ENCODE data around the gene CTNND1.

CTNND1 gene

DNA sequence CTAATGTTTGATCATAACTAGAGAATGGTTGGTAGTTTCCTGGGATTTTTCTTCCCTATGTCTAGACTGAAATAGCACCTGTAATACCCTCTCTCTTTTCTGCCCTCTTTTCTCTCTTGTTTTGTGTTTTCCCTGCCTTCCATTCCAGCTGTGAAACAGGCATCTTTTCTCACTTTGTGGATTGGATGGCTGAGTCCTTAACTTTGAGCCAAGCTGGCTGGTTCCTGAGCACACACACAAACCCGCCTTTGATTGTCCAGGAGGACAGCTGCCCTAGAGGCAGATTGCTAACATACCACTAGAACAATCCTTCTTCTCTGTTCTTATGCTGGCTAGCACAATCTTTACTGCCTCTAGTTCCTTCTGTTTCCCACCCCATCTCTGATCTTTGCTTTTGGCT, 17.7 kb downstream of the CTNND1 start:
- POLR2A ChIA-PET, result interaction anchor here (1.0 to 2.1 kb wide), 4 partner anchors 12 to 18 kb away, joined by 4 to 14 read pairs (median 6); partner anchors contain the start of gene CTNND1
- DNase-seq (ENCODE audit: low read depth, low spot score), result no peak
- CTCF ChIA-PET, result interaction anchor here (1.1 to 12.0 kb wide), 6 partner anchors 12 to 432 kb away, joined by 3 to 114 read pairs (median 4); partner anchors contain the start of gene CTNND1
- TF ChIP-seq, protein P1, sequence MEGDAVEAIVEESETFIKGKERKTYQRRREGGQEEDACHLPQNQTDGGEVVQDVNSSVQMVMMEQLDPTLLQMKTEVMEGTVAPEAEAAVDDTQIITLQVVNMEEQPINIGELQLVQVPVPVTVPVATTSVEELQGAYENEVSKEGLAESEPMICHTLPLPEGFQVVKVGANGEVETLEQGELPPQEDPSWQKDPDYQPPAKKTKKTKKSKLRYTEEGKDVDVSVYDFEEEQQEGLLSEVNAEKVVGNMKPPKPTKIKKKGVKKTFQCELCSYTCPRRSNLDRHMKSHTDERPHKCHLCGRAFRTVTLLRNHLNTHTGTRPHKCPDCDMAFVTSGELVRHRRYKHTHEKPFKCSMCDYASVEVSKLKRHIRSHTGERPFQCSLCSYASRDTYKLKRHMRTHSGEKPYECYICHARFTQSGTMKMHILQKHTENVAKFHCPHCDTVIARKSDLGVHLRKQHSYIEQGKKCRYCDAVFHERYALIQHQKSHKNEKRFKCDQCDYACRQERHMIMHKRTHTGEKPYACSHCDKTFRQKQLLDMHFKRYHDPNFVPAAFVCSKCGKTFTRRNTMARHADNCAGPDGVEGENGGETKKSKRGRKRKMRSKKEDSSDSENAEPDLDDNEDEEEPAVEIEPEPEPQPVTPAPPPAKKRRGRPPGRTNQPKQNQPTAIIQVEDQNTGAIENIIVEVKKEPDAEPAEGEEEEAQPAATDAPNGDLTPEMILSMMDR (IDR thresholded peaks at IDR 0.05; ENCODE audit: insufficient read depth, low read length, missing control alignments), result no peak
- H3K4me3 ChIP-seq (ENCODE audit: low read depth, low read length), result no peak overlapping the region

DNA sequence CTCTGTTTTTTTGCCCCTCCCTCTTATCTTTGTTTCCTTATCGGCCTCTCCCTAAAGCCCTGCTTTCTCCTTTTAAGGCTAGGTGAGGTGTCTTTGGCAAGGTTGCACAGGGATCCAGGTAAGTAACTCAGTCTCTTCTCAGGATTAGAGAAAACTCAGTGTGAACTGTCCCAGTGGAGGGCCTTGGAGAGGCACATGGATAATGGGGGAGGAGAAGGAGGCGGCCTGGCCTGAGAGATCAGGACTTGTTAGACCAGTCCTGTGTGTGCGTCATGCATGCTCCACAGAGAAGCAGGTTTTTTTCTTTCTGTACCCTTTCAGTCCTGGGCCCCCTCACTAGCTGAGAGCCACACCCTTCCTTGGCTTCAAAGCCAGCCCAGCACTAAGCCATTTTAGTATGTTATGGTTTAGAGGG, 19.9 kb downstream of the CTNND1 start:
- no peak for DNase-seq (ENCODE audit: low read depth, low spot score)
- no peak overlapping the region for H3K4me3 ChIP-seq (ENCODE audit: low read depth, low read length)
- POLR2A ChIA-PET, result interaction anchor here (1.5 kb wide), 1 partner anchor 20 kb away, joined by 4 read pairs; the partner anchor contains the start of gene CTNND1
- TF ChIP-seq, protein P1 (IDR thresholded peaks at IDR 0.05; ENCODE audit: insufficient read depth, low read length, missing control alignments), result no peak
- CTCF ChIA-PET, result interaction anchor here (5.6 to 12.0 kb wide), 2 partner anchors 18 to 20 kb away, joined by 42 to 114 read pairs; partner anchors contain the start of gene CTNND1

DNA sequence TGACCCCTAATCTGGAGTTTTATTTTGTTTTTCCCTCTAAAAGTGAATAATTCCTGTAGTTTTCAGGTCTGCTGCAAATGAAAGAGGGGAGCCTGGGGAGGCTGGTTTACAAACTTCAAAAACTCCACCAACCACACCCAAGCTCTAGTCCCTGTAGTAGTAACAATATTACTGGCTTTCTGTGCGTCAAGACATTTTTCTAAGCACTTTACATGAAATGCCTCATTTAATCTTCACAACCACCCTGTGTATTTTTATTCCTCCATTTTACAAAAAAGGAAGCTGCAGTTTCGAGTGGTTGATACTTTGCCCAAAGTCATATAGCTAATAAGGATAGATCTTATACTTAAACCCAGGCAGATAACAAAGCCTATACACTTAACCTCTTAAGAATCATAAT, 23.5 kb downstream of the CTNND1 start:
- H3K4me3 ChIP-seq (ENCODE audit: low read depth, low read length), result no peak overlapping the region
- no peak for DNase-seq (ENCODE audit: low read depth, low spot score)
- TF ChIP-seq, protein P1 (IDR thresholded peaks at IDR 0.05; ENCODE audit: insufficient read depth, low read length, missing control alignments), result no peak
- POLR2A ChIA-PET, result interaction anchor here (1.3 kb wide), 1 partner anchor 23 kb away, joined by 6 read pairs; the partner anchor contains the start of gene CTNND1
- CTCF ChIA-PET, result interaction anchor here (0.9 to 12.0 kb wide), 4 partner anchors 17 to 38 kb away, joined by 3 to 114 read pairs (median 5); partner anchors contain the start of gene BTBD18

DNA sequence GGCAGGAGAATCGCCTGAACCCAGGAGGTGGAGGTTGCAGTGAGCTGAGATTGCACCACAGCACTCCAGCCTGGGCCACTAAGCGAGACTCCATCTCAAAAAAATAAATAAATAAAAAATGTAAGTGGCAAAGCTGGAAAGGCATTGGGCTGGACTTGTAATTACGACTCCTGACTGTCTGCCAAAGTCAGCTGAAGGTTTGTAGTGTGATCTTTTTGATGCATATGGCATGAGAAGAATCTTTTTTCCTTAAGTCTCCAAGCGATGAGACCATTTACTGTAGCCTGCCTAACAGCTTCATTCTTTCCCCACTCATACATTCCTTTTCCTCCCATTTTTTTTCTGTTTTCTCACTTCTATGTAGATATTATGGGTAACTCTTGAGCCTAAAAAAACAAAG, 24.8 kb downstream of the CTNND1 start:
- POLR2A ChIA-PET, result interaction anchor here (1.0 kb wide), 1 partner anchor 8 kb away, joined by 5 read pairs; no protein-coding TSS in a partner anchor
- TF ChIP-seq, protein P1 (IDR thresholded peaks at IDR 0.05; ENCODE audit: insufficient read depth, low read length, missing control alignments), result no peak
- DNase-seq (ENCODE audit: low read depth, low spot score), result no peak
- CTCF ChIA-PET, result interaction anchor here (1.3 to 1.4 kb wide), 2 partner anchors 14 to 15 kb away, joined by 4 to 13 read pairs; no protein-coding TSS in a partner anchor
- H3K4me3 ChIP-seq (ENCODE audit: low read depth, low read length), result no peak overlapping the region

DNA sequence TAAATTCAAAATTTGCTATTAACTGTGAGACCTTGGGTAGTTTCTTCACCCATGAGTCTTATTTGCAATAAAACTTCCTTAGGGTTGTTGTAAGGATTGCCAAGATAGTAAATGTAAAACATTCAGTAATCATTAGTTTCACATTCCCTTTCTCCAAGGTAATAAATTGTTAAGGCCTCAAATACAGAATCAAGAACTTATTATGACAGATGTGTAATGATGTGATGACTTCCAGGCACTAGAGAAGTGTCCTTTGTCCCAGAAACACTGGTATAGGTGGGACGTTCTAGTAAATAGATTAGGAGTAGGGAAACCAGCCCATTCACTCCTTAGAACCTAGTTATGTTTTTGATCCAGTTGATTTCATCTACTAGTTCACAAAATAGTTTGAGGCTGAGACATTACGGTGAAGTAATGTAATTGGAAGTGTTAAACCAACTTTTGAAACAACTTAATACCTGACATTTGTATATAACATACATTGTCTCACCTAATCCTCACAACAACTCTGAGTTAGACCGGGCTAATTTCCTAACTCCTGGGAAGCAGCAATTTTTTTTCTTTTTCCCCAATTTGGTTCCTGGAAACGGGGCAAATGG, 25.5 kb downstream of the CTNND1 start:
- CTCF ChIA-PET, result interaction anchor here (1.3 to 1.4 kb wide), 2 partner anchors 13 to 15 kb away, joined by 4 to 13 read pairs; no protein-coding TSS in a partner anchor
- DNase-seq (ENCODE audit: low read depth, low spot score), result no peak
- POLR2A ChIA-PET, result interaction anchor here (1.0 kb wide), 1 partner anchor 9 kb away, joined by 5 read pairs; no protein-coding TSS in a partner anchor
- TF ChIP-seq, protein P1 (IDR thresholded peaks at IDR 0.05; ENCODE audit: insufficient read depth, low read length, missing control alignments), result no peak
- H3K4me3 ChIP-seq (ENCODE audit: low read depth, low read length), result no peak overlapping the region
